Right atrium auricular region (tissue), 2 donors: ENCODE measurements around the gene COQ10A. TPM values are rescaled to one million over a fixed set of nuclear protein-coding genes. Genes with fewer than 3 reads are reported as not detected.
"Not testable (repeated sequence)": the region's sequence is repeated elsewhere in the genome, so short reads cannot be mapped to it uniquely, and the experiment has no call there.

Source experiments
- DNase-seq: peaks from one replicate; pipeline ENCODE4 v3.0.0-alpha.2; 2019; ENCODE audit warnings: low spot score
- H3K27ac ChIP-seq, 2 donors: fragments of 200-600 bp; sonication (generic); 1 replicate in 1 of 2; 2 replicates in 1 of 2; pipeline ENCODE4 v1.5.1; 2016 to 2019
- H3K27me3 ChIP-seq, 2 donors: fragments of 200-600 bp; sonication (generic); one replicate each; pipeline versions ENCODE4 v1.5.1 to v1.6.0; 2017 to 2019
- H3K36me3 ChIP-seq: fragments of 200-600 bp; sonication (generic); one replicate; pipeline ENCODE4 v1.5.1; 2016
- H3K4me1 ChIP-seq, 2 donors: fragments of 200-600 bp; sonication (generic); one replicate each; pipeline versions ENCODE4 v1.5.1 to v1.6.0; 2017 to 2019
- H3K4me3 ChIP-seq, 2 donors: fragments of 200-600 bp; sonication (generic); 1 replicate in 1 of 2; 2 replicates in 1 of 2; pipeline ENCODE4 v1.5.1; 2017 to 2019; ENCODE audit warnings: mild to moderate bottlenecking in 1 of 2, moderate library complexity in 1 of 2
- H3K9me3 ChIP-seq, 2 donors: fragments of 200-600 bp; sonication (generic); one replicate each; pipeline ENCODE4 v1.5.1; 2019
- total RNA-seq, 2 donors: library from RNA; depleted of rRNA; stranded (reverse); fragments of >200 nt; gene quantifications; one replicate each; pipeline ENCODE4 v1.1.0, GENCODE V29; 2016
- TF ChIP-seq, protein P1 (sequence below), 2 donors: fragments of 200-600 bp; sonication (generic); IDR thresholded peaks; one replicate each; pipeline ENCODE4 v1.5.1; 2019; ENCODE audit warnings: antibody characterized with exemption in 2 of 2

Gene COQ10A
- total RNA-seq, 2 donors from 2014 or later, result 68.5 to 149 TPM

DNA sequence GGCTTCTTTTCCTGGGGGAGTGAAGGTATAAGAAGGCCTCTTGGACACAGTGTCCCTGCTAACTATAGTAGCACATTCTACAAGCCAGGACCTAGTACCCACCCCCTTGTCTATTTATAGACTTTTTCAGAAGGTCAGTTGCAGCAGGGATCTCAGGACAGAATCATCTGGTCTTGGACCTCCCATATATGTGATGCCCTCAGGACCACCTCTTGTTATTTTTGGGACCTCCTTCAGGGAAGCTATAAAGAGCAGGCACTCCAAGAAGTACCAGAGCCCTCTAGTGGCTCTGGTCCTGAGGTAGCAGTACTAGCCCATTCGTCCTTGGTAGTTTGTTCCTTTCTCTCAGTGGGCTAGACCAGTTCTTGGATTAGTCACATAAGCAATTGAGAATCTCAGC lies 4.3 kb downstream of the COQ10A start:
- Histone ChIP-seq H3K4me1 (peaks cover 0 to 32% of the 10 kb centered on the region in 2 donors), H3K36me3 (peaks cover 47% of the 10 kb centered on the region), H3K9me3 (no peaks in the 10 kb centered on the region), H3K27ac (peak overlapping the region; percentile 79 to 94), H3K4me3 (no peak overlapping the region), H3K27me3 (no peaks in the 10 kb centered on the region)
- TF ChIP-seq, protein P1, sequence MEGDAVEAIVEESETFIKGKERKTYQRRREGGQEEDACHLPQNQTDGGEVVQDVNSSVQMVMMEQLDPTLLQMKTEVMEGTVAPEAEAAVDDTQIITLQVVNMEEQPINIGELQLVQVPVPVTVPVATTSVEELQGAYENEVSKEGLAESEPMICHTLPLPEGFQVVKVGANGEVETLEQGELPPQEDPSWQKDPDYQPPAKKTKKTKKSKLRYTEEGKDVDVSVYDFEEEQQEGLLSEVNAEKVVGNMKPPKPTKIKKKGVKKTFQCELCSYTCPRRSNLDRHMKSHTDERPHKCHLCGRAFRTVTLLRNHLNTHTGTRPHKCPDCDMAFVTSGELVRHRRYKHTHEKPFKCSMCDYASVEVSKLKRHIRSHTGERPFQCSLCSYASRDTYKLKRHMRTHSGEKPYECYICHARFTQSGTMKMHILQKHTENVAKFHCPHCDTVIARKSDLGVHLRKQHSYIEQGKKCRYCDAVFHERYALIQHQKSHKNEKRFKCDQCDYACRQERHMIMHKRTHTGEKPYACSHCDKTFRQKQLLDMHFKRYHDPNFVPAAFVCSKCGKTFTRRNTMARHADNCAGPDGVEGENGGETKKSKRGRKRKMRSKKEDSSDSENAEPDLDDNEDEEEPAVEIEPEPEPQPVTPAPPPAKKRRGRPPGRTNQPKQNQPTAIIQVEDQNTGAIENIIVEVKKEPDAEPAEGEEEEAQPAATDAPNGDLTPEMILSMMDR (IDR thresholded peaks at IDR 0.05), result peak in 1 of 2 donors; percentile 54
- DNase-seq, result no peak

DNA sequence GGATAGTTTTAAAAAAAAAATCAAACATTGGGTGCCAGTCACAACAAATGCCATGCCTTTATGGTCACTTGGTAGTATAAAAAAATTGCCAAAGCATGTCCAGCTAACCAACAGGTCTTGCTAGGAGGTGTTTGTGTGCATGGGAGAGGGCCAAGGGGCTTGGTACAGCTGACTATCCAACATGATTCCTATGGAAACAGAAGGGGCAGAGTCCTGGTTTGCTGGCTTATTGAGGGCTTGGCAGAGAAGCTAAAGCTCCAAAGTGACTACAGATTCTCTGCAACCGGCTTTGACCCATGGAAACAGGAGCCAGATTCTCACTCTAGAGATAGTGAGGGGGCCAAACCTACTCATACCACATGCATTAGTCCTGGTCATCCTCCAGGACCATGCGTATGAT lies 5.7 kb downstream of the COQ10A start:
- Histone ChIP-seq H3K4me1 (peaks cover 0 to 26% of the 10 kb centered on the region in 2 donors), H3K36me3 (peaks cover 59% of the 10 kb centered on the region), H3K27ac (peak overlapping the region; percentile 79)
- H3K9me3 ChIP-seq, DNase-seq, H3K27me3 ChIP-seq, H3K4me3 ChIP-seq: not testable (repeated sequence)

DNA sequence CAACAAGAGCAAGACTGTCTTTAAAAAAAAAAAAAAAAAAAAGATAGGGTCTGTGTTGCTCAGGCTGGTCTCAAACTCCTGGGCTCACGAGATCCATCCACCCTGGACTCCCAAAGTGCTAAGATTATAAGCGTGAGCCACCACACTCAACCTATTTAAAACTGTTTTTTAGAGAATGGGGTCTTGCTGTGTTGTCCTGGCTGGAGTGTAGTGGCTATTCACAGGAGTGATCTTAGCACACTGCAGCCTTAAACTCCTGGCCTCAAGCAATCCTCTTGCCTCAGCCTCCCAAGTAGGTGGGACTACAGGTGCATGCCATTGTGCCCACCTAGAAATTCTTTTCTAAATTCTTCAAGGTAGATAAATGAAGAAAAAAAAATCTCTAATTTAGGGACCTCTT lies 7.6 kb downstream of the COQ10A start:
- H3K27ac ChIP-seq, result no peak overlapping the region
- no peaks in the 10 kb centered on the region for H3K27me3 ChIP-seq
- no peak overlapping the region for H3K4me3 ChIP-seq
- H3K4me1 ChIP-seq, result peaks cover 0 to 13% of the 10 kb centered on the region in 2 donors
- DNase-seq, result no peak
- peaks cover 77% of the 10 kb centered on the region for H3K36me3 ChIP-seq
- TF ChIP-seq, protein P1 (IDR thresholded peaks at IDR 0.05), result no peak
- H3K9me3 ChIP-seq, result no peaks in the 10 kb centered on the region

DNA sequence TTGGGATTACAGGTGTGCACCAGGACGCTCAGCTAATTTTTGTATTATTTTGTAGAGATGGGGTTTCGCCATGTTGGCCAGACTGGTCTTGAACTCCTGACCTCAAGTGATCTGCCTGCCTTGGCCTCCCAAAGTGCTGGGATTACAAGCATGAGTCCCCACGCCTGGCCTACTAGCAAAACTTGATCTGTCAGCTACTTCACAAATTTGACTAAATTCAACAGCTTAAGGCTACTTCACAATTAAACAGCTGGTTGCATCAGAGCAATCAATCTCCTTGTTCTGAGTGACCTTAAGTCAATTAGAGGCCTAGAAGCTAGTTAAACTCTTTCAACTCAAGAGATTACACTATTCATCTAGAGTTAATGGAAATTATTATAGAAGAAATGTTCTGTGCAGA lies 12.2 kb downstream of the COQ10A start:
- TF ChIP-seq, protein P1 (IDR thresholded peaks at IDR 0.05), result no peak

DNA sequence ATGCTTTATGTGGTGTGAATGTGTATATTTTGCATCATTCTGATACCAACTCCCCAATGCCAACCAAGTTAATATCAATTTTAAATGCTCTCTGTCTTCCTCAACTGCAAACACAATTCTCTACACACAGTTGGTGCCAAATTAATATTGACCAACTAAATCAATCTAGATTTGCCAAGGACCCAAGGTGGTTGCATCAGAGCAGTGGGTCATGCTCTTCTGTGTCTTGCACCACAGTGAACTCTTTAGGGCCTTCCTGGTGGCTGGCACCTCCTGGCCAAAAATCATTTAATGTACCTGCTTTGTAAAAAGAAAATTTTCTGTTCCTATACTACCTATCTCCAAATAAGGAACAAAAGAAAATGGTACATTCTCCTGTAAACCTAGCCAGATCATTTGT lies 14.1 kb downstream of the COQ10A start:
- peaks cover 94% of the 10 kb centered on the region for H3K36me3 ChIP-seq

More for the DNA sequence above, 12.2 kb downstream of the COQ10A start:
- H3K36me3 ChIP-seq, result peaks cover 96% of the 10 kb centered on the region
- no peaks in the 10 kb centered on the region for H3K27me3 ChIP-seq
- H3K9me3 ChIP-seq, result no peaks in the 10 kb centered on the region
- no peaks in the 10 kb centered on the region for H3K4me1 ChIP-seq
- no peak for DNase-seq
- no peak overlapping the region for H3K4me3 ChIP-seq
- H3K27ac ChIP-seq, result no peak overlapping the region

DNA sequence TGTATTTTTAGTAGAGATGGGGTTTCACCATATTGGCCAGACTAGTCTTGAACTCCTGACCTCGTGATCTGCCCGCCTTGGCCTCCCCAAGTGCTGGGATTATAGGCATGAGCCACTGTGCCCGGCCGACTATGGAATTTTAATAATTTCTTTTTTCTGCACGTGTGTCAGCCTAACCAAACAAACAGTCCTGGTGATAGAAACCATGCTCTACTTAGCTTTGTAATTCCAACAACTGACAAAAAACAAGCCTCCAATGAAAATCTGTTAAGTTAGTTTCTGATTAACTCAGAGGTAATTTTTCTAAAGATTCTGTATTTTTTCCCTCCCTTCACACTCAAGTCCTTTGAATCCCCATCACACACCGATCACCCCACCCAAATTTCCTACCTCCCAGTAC lies 15.3 kb downstream of the COQ10A start:
- H3K36me3 ChIP-seq, result peaks cover 85% of the 10 kb centered on the region
- H3K4me3 ChIP-seq, result no peak overlapping the region
- TF ChIP-seq, protein P1 (IDR thresholded peaks at IDR 0.05), result no peak
- H3K27me3 ChIP-seq, result no peaks in the 10 kb centered on the region
- H3K9me3 ChIP-seq, result no peaks in the 10 kb centered on the region
- H3K4me1 ChIP-seq, result peaks cover 0 to 12% of the 10 kb centered on the region in 2 donors
- DNase-seq, result no peak
- no peak overlapping the region for H3K27ac ChIP-seq

More for the DNA sequence above, 14.1 kb downstream of the COQ10A start:
- Histone ChIP-seq H3K27ac (no peak overlapping the region), H3K27me3 (no peaks in the 10 kb centered on the region), H3K4me1 (peaks cover 0 to under 1% of the 10 kb centered on the region in 2 donors), H3K4me3 (no peak overlapping the region), H3K9me3 (no peaks in the 10 kb centered on the region)
- DNase-seq, result no peak
- TF ChIP-seq, protein P1 (IDR thresholded peaks at IDR 0.05), result no peak
